Thymus (tissue), 11 donors: ENCODE measurements around the gene SLC7A6. TPM values are rescaled to one million over a fixed set of nuclear protein-coding genes. Genes with fewer than 3 reads are reported as not detected.

Experiments
- DNase-seq, 9 donors: peaks; one replicate each; pipeline ENCODE4 v3.0.0-alpha.2; 2013; ENCODE audit warnings: low spot score in 9 of 9, low read depth in 6 of 9, missing footprints in 1 of 9
- H3K27ac ChIP-seq, 2 donors: one replicate each; pipeline ENCODE4 v1.5.1; 2013; ENCODE audit warnings: control low read depth in 1 of 2, low read depth in 1 of 2, low read length in 1 of 2, mild to moderate bottlenecking in 1 of 2, moderate library complexity in 1 of 2
- H3K27me3 ChIP-seq, 2 donors: one replicate each; pipeline ENCODE4 v1.5.1; 2013; ENCODE audit warnings: low read length in 1 of 2; ENCODE audit not compliant: control insufficient read depth in 2 of 2, insufficient read depth in 1 of 2
- H3K36me3 ChIP-seq, 2 donors: one replicate each; pipeline ENCODE4 v1.5.1; 2013; ENCODE audit warnings: low read length in 1 of 2, mild to moderate bottlenecking in 1 of 2, moderate library complexity in 1 of 2; ENCODE audit not compliant: control insufficient read depth in 2 of 2, insufficient read depth in 2 of 2
- H3K4me1 ChIP-seq, 2 donors: one replicate each; pipeline ENCODE4 v1.5.1; 2013; ENCODE audit warnings: low read length in 2 of 2; ENCODE audit not compliant: control insufficient read depth in 2 of 2, insufficient read depth in 2 of 2
- H3K4me3 ChIP-seq, 2 donors: one replicate each; pipeline ENCODE4 v1.5.1; 2013; ENCODE audit warnings: low read length in 2 of 2, control low read depth in 1 of 2, mild to moderate bottlenecking in 1 of 2
- H3K9me3 ChIP-seq, 2 donors: one replicate each; pipeline ENCODE4 v1.5.1; 2013; ENCODE audit warnings: low read length in 1 of 2, mild to moderate bottlenecking in 1 of 2; ENCODE audit not compliant: control insufficient read depth in 2 of 2, insufficient read depth in 1 of 2
- WGBS: extraction: QIAGEN DNeasy Blood & Tissue Kit; methylation state at CpG from one replicate; pipeline ENCODE4 v1.1.7; 2013; 5-methylcytosine and 5-hydroxymethylcytosine counted together
- polyA plus RNA-seq: library from polyadenylated mRNA; stranded (reverse); fragments of 200-250 nt; gene quantifications from one replicate; pipeline ENCODE4 v1.2.3, GENCODE V29; 2013
- total RNA-seq: library from RNA; stranded (reverse); fragments of 120-200 nt; gene quantifications from one replicate; pipeline ENCODE4 v1.2.4, GENCODE V29; 2013
- donor health status: healthy.

The SLC7A6 gene
- total and polyA plus RNA-seq, 2 donors: 42.3 to 47.3 TPM

DNA sequence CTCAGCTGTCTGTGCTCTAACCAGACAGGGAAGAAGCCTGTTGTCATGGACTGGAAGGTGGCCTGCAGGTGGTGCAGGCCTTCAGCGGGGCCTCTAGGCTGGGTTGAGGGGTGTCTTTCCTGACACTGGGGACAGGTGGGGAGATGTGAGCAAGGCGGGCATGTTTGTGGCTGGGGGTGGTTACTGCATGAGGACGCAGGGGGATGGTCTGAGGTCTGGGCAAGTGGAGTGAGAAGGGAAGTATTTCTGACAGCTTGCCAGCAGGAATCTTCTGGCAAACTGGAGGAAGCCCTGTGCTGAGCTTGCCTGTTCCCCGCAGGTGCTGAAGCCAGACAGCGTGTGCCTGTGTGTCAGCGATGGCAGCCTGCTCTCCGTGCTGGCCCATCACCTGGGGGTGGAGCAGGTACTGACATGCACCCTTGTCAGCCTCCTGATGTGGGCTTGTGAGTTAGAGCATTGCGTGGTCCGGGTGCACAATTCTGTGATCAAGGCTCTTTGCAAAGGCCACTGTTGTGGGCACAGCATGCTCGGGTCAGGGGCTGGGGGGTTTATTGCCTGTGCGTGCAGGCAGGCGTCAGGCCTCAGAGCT lies 82.7 kb downstream of the SLC7A6 start:
- Histone ChIP-seq H3K4me3 (no peak overlapping the region), H3K27me3 (no peaks in the 10 kb centered on the region), H3K9me3 (peaks cover 0 to 3% of the 10 kb centered on the region in 2 donors), H3K27ac (peak overlapping the region in 1 of 2 donors; percentile 73), H3K36me3 (peaks cover 73 to 91% of the 10 kb centered on the region in 2 donors), H3K4me1 (peaks cover 26 to 51% of the 10 kb centered on the region in 2 donors)
- DNase-seq: peak in 2 of 9 donors; percentile 35 to 41
- 42% methylated on average over 12 of the region's 12 CpGs for WGBS

DNA sequence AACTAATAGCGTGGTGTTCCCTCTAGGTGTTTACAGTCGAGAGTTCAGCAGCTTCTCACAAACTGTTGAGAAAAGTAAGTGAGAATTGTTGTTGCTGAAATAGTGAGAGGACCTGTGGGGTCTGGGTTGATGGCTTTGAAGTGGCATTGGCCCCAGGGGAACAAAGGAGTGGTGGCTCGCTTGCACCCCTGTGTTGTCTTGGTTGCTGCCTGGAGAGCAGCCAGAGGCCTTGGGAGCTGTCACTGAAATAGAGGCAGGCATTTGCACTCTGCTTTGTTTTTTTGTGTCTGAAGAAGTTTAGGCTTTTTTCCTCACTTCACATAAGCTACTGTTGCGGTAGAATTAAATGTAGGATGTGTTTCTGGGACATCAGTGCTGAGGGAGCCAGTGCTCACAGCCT lies 83.3 kb downstream of the SLC7A6 start:
- H3K4me3 ChIP-seq: no peak overlapping the region
- H3K4me1 ChIP-seq: peaks cover 26 to 52% of the 10 kb centered on the region in 2 donors
- H3K27ac ChIP-seq: peak overlapping the region in 1 of 2 donors; percentile 73
- peaks cover 73 to 91% of the 10 kb centered on the region in 2 donors for H3K36me3 ChIP-seq
- peaks cover 0 to 3% of the 10 kb centered on the region in 2 donors for H3K9me3 ChIP-seq
- WGBS: 69% methylated on average over 4 of the region's 4 CpGs
- DNase-seq: no peak
- no peaks in the 10 kb centered on the region for H3K27me3 ChIP-seq

DNA sequence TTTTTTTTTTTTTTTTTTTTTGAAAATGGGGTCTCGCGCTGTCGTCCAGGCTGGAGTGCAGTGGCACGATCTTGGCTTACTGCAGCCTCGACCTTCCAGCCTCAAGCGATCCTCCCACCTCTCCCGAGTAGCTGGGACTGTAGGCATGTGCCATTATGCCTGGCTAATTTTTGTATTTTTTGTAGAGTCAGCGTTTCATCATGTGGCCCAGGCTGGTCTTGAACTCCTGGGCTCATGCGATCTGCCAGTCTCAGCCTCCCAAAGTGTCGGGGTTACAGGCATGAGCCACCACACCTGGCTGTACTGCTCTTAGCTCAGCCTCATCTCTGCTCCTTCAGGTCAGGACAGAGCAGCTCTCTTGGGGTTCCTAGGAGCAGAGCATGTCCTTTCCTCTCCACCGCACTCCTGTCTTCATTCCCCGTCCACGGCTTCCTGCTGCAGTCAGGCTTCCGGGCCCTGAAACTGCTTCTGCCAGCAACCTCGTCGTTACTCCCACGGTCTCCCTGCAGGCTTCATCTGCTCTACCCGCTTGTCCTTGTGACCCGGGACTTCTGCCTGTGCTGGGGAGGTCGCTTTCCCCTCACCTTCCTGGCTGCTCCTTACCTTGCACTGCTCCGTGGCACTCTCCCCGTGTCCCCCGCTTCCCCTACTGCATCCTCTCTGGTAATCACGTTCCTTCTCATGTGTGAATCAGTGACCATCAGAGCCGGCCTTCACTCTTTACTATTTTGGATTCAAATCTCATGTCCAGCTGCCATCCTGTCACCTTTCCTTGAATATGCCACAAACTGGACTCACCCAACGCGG lies 84.5 kb downstream of the SLC7A6 start:
- Histone ChIP-seq H3K9me3 (peaks cover 0 to 3% of the 10 kb centered on the region in 2 donors), H3K4me3 (no peak overlapping the region), H3K36me3 (peaks cover 73 to 91% of the 10 kb centered on the region in 2 donors), H3K4me1 (peaks cover 26 to 52% of the 10 kb centered on the region in 2 donors), H3K27me3 (no peaks in the 10 kb centered on the region), H3K27ac (no peak overlapping the region)
- DNase-seq: no peak
- 96% methylated on average over 27 of the region's 27 CpGs for WGBS

DNA sequence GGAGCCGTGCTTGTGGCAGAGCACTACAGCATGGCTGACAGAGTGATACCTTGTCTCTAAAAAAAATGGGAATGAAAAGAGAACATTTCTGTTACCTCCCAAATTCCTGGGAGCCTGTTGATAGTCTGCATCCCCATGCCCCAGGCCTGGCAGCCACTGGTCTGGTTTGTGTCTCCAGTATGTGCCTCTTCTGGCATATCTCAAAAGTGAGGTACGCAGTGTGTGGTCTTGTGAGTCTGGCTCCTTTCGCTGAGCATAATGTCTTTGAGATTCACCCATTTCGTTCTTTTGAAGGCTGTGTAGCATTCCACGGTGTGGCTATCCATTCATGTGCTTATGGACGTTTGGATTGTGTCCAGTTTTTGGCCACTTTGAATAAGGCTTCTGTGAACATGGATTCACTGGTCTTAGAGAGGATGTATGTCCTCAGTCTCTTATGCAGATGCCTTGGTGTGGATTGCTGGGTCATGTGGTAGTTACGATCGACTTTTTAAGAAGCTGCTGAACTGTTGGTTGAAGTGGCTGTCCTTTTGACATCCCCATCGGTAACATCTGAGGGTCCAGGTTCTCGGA lies 85.6 kb downstream of the SLC7A6 start:
- H3K27ac ChIP-seq: no peak overlapping the region
- H3K36me3 ChIP-seq: peaks cover 83 to 99% of the 10 kb centered on the region in 2 donors
- WGBS: 96% methylated on average over 10 of the region's 10 CpGs
- DNase-seq: no peak
- H3K9me3 ChIP-seq: peaks cover 0 to 3% of the 10 kb centered on the region in 2 donors
- peaks cover 26 to 54% of the 10 kb centered on the region in 2 donors for H3K4me1 ChIP-seq
- H3K27me3 ChIP-seq: peaks cover 0 to 2% of the 10 kb centered on the region in 2 donors
- H3K4me3 ChIP-seq: no peak overlapping the region

DNA sequence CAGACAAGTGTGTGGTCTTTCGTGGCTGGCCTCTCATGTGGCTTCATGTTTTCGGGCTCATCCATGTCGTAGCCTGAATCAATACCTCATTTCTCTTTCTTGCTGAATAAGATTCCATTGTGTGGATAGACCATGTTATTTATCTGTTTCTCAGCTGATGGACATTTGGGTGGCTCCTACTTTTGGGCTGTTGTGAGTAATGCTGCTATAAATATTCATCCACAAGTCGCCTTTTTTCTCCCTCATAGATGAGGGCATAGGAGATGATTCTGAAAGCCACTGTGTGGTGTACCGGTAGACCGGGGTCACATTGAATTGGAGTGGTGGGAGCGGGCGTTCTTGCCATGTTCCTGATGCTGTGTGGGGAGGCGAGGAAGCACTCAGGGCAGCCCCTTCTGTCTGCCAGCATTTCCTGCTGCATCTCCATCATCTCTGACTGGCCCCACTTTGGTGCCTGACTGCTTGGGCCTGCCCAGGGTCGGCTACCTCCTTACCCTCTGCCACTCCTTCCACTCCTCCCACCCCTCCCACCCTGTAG lies 86.6 kb downstream of the SLC7A6 start:
- Histone ChIP-seq H3K27me3 (peaks cover 0 to 2% of the 10 kb centered on the region in 2 donors), H3K4me1 (peaks cover 26 to 54% of the 10 kb centered on the region in 2 donors), H3K4me3 (no peak overlapping the region), H3K36me3 (peaks cover 80 to 98% of the 10 kb centered on the region in 2 donors), H3K27ac (no peak overlapping the region), H3K9me3 (peaks cover 0 to 3% of the 10 kb centered on the region in 2 donors)
- DNase-seq: no peak
- 98% methylated on average over 10 of the region's 10 CpGs for WGBS

Other genes with a start within 250 kb of the SLC7A6 start
- not detected for gene DPEP2NB, start 248.6 kb upstream of the SLC7A6 start, total RNA-seq
- 0.18 TPM for gene DPEP2NB, start 248.6 kb upstream of the SLC7A6 start, polyA plus RNA-seq
- 10.6 TPM for gene DDX28, start 241.3 kb upstream of the SLC7A6 start, total RNA-seq
- gene DDX28, start 241.3 kb upstream of the SLC7A6 start, polyA plus RNA-seq: 11.9 TPM
- gene DUS2, start 241.2 kb upstream of the SLC7A6 start, total RNA-seq: 11.1 TPM
- 12.2 TPM for gene DUS2, start 241.2 kb upstream of the SLC7A6 start, polyA plus RNA-seq
- 149 TPM for gene NFATC3, start 179.2 kb upstream of the SLC7A6 start, total RNA-seq
- 37.4 TPM for gene NFATC3, start 179.2 kb upstream of the SLC7A6 start, polyA plus RNA-seq
- 10.1 TPM for gene ESRP2, start 28.4 kb upstream of the SLC7A6 start, total RNA-seq
- 10.7 TPM for gene ESRP2, start 28.4 kb upstream of the SLC7A6 start, polyA plus RNA-seq
- 8.4 TPM for gene PLA2G15, start 19.2 kb upstream of the SLC7A6 start, total RNA-seq
- 13.1 TPM for gene PLA2G15, start 19.2 kb upstream of the SLC7A6 start, polyA plus RNA-seq
- gene SLC7A6OS, start 46.4 kb downstream of the SLC7A6 start, total RNA-seq: 19.4 TPM
- 12.8 TPM for gene SLC7A6OS, start 46.4 kb downstream of the SLC7A6 start, polyA plus RNA-seq
- 57.9 TPM for gene PRMT7, start 46.5 kb downstream of the SLC7A6 start, total RNA-seq
- gene PRMT7, start 46.5 kb downstream of the SLC7A6 start, polyA plus RNA-seq: 65.5 TPM
- 120 TPM for gene SMPD3, start 184.0 kb downstream of the SLC7A6 start, total RNA-seq
- gene SMPD3, start 184.0 kb downstream of the SLC7A6 start, polyA plus RNA-seq: 21.8 TPM